Neuron (in vitro differentiated cells): ENCODE data around the gene FAM162B.

ENCODE experiments used
- H2AFZ ChIP-seq: one replicate; pipeline ENCODE4 v1.6.1; 2013; ENCODE audit warnings: low read depth, mild to moderate bottlenecking, inconsistent platforms, low read length, moderate library complexity
- H3K27me3 ChIP-seq: one replicate; pipeline ENCODE4 v1.6.1; 2013; ENCODE audit warnings: low read length; ENCODE audit not compliant: insufficient read depth
- H3K36me3 ChIP-seq: one replicate; pipeline ENCODE4 v1.6.1; 2013; ENCODE audit warnings: low read length; ENCODE audit not compliant: insufficient read depth
- H3K4me1 ChIP-seq: one replicate; pipeline ENCODE4 v1.6.1; 2013; ENCODE audit warnings: low read length; ENCODE audit not compliant: insufficient read depth
- H3K4me3 ChIP-seq: 2 replicates; pipeline ENCODE4 v1.5.1; 2013; ENCODE audit warnings: mild to moderate bottlenecking, low read length, moderate library complexity
- H3K9me3 ChIP-seq: one replicate; pipeline ENCODE4 v1.6.1; 2013; ENCODE audit warnings: low read length

Gene FAM162B

GRCh38 chr6:116764961-116765841, at the start of gene FAM162B:
FAM162B (minus strand) TSS chr6:116765719; CDS start chr6:116765576, 143 bp downstream.
- H2AFZ ChIP-seq, result peak within 1 kb of the TSS; percentile 93
- no peaks in the 10 kb centered on the region for H3K36me3 ChIP-seq
- peaks cover 6% of the 10 kb centered on the region for H3K4me1 ChIP-seq
- peak within 1 kb of the TSS; percentile 22 for H3K4me3 ChIP-seq
- H3K27me3 ChIP-seq, result peaks cover 47% of the 10 kb centered on the region
- H3K9me3 ChIP-seq, result peaks cover 4% of the 10 kb centered on the region

GRCh38 chr6:116812051-116812650, 46.6 kb upstream of the FAM162B start:
- H3K9me3 ChIP-seq, result no peaks in the 10 kb centered on the region
- H3K4me1 ChIP-seq, result no peaks in the 10 kb centered on the region
- H3K4me3 ChIP-seq, result no peak overlapping the region
- H2AFZ ChIP-seq, result no peak overlapping the region
- no peaks in the 10 kb centered on the region for H3K36me3 ChIP-seq
- H3K27me3 ChIP-seq, result no peaks in the 10 kb centered on the region

- Histone ChIP-seq H3K4me3 (no peak overlapping the region), H3K36me3 (no peaks in the 10 kb centered on the region), H3K4me1 (no peaks in the 10 kb centered on the region), H3K27me3 (no peaks in the 10 kb centered on the region), H3K9me3 (no peaks in the 10 kb centered on the region), H2AFZ (no peak overlapping the region)
Measured at GRCh38 chr6:116801971-116802370, 36.5 kb upstream of the FAM162B start.

DNA sequence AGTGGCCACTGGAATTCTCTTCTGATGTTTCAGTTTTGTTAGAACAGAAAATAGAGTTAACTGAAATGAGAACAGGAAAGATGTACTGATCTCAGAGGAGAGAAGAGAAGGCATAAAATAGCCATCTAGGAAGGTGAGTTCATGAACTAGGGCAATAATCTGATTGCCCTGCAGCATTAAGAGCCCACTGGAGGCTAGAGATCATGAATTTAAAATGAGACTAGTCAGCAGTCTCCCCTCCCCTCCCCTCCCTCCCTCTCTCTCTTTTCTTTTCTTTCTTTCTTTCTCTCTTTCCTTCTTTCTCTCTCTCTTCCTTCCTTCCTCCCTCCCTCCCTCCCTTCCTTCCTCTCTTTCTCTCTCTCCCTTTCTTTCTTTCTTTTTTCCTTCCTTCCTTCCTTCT, 34.4 kb upstream of the FAM162B start:
- Histone ChIP-seq H3K27me3 (no peaks in the 10 kb centered on the region), H2AFZ (no peak overlapping the region), H3K4me3 (no peak overlapping the region), H3K9me3 (no peaks in the 10 kb centered on the region), H3K4me1 (no peaks in the 10 kb centered on the region), H3K36me3 (no peaks in the 10 kb centered on the region)

- H3K4me1 ChIP-seq, result no peaks in the 10 kb centered on the region
- H3K27me3 ChIP-seq, result no peaks in the 10 kb centered on the region
- no peak overlapping the region for H2AFZ ChIP-seq
- H3K9me3 ChIP-seq, result no peaks in the 10 kb centered on the region
- H3K36me3 ChIP-seq, result no peaks in the 10 kb centered on the region
- no peak overlapping the region for H3K4me3 ChIP-seq
Measured at GRCh38 chr6:116797585-116797984, 32.1 kb upstream of the FAM162B start.

- no peaks in the 10 kb centered on the region for H3K4me1 ChIP-seq
- no peaks in the 10 kb centered on the region for H3K27me3 ChIP-seq
- no peak overlapping the region for H3K4me3 ChIP-seq
- H3K9me3 ChIP-seq, result no peaks in the 10 kb centered on the region
- no peak overlapping the region for H2AFZ ChIP-seq
- no peaks in the 10 kb centered on the region for H3K36me3 ChIP-seq
Measured at GRCh38 chr6:116793224-116793623, 27.7 kb upstream of the FAM162B start.

DNA sequence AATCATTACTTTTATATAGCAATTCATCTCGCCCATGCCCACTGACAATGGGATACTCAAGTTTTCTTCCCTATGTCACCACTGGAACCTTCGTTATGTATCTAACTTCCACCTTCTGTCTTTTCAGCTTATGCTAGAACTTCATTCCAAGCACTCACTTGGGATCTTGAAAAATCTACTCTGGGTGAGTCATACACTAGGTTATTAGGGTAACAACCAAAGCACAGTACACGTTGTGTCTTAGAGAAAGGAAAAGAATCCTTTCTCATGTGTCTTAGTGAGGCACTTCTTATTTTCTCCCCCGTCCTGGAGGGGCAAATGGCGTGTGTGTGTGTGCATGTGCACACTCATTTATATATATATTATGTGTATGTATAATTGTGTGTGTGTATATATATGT, 18.3 kb upstream of the FAM162B start:
- Histone ChIP-seq H2AFZ (no peak overlapping the region), H3K9me3 (no peaks in the 10 kb centered on the region), H3K27me3 (no peaks in the 10 kb centered on the region), H3K4me3 (no peak overlapping the region), H3K36me3 (no peaks in the 10 kb centered on the region), H3K4me1 (no peaks in the 10 kb centered on the region)

- H3K36me3 ChIP-seq, result no peaks in the 10 kb centered on the region
- no peaks in the 10 kb centered on the region for H3K27me3 ChIP-seq
- H2AFZ ChIP-seq, result no peak overlapping the region
- H3K4me1 ChIP-seq, result no peaks in the 10 kb centered on the region
- H3K9me3 ChIP-seq, result no peaks in the 10 kb centered on the region
- no peak overlapping the region for H3K4me3 ChIP-seq
Measured at GRCh38 chr6:116779573-116780164, 14.2 kb upstream of the FAM162B start.

DNA sequence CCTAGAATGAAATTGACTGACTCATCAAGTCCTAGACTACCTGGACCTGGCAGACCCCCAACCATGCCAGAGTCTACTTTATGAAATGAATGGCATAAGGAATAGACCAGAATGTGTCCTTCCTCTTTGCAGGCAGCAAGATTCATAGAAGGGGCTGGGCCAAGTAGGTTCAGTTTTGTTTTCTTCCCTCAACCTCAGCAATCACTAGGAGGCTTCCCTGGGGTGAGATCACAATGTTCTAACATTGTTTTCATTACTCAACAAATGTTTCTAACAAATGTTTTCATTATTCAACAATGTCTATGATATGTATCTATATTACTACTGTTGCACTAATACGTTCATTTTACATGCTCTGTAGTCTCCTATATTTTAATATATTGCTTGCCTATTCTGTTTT, 8.4 kb upstream of the FAM162B start:
- H3K27me3 ChIP-seq, result no peaks in the 10 kb centered on the region
- H3K9me3 ChIP-seq, result no peaks in the 10 kb centered on the region
- H3K4me1 ChIP-seq, result no peaks in the 10 kb centered on the region
- H3K4me3 ChIP-seq, result no peak overlapping the region
- H3K36me3 ChIP-seq, result no peaks in the 10 kb centered on the region
- H2AFZ ChIP-seq, result no peak overlapping the region

GRCh38 chr6:116772450-116772849, 6.9 kb upstream of the FAM162B start:
- Histone ChIP-seq H3K4me3 (no peak overlapping the region), H3K27me3 (no peaks in the 10 kb centered on the region), H3K36me3 (no peaks in the 10 kb centered on the region), H3K9me3 (no peaks in the 10 kb centered on the region), H2AFZ (no peak overlapping the region), H3K4me1 (no peaks in the 10 kb centered on the region)

DNA sequence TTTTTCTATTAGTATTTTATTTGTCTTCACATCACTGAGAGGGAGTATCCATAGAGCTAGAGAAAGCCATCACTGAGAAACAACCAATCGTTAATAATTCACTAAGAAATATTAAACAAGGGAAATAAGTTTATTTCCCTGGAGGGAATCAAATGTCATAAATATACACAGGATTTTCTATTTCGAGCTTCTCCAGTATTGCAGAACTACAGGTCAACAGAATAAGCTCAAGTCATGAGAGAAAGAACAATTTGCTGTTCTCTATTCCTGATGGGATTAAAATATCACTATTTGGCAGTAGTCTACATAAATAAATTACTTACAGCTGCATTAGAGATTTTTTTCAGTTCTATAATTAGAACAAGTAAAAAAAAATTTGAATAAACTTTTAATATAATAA, 2.2 kb upstream of the FAM162B start:
- peaks cover 6% of the 10 kb centered on the region for H3K4me1 ChIP-seq
- H3K4me3 ChIP-seq, result no peak overlapping the region
- peaks cover 35% of the 10 kb centered on the region for H3K27me3 ChIP-seq
- H3K9me3 ChIP-seq, result peaks cover 4% of the 10 kb centered on the region
- H3K36me3 ChIP-seq, result no peaks in the 10 kb centered on the region
- no peak overlapping the region for H2AFZ ChIP-seq

DNA sequence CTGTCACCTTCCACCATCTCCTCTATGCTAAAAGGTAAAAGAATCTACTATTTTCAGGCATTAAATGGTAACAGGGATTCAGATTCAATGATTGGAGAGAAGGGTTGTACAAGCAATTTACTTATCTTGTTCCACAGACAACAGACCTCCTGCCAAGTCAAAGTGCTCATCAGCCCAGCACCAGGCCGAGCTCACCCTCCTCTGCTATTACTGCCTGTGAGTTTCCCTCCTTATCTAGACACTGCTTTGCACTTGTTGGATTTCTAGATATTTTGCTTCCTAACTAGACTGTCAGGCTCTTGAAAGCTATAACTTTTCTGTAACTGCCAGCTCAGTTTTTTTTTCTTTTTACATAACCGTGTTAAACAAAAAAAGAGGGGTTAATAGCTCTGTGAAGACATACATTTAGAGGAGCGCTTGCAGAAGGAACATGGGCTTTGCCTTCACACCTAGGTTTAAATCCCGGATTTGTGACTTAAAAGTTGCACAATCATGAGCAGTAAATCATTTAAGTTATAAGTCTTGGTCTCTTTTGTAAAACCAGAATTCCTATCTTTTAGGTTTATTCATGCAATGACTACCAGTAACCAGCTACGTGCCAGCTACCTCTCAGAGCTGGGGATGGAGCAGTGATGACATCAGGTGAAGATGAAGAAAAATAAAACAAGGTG, 1.1 kb upstream of the FAM162B start:
- H3K27me3 ChIP-seq, result peaks cover 43% of the 10 kb centered on the region
- H3K4me3 ChIP-seq, result no peak overlapping the region
- peaks cover 6% of the 10 kb centered on the region for H3K4me1 ChIP-seq
- H3K36me3 ChIP-seq, result no peaks in the 10 kb centered on the region
- peaks cover 4% of the 10 kb centered on the region for H3K9me3 ChIP-seq
- H2AFZ ChIP-seq, result no peak overlapping the region

GRCh38 chr6:116764629-116764960, 924 bp downstream of the FAM162B start:
- H3K9me3 ChIP-seq, result peaks cover 4% of the 10 kb centered on the region
- no peak overlapping the region for H3K4me3 ChIP-seq
- peaks cover 6% of the 10 kb centered on the region for H3K4me1 ChIP-seq
- peak overlapping the region; percentile 93 for H2AFZ ChIP-seq
- no peaks in the 10 kb centered on the region for H3K36me3 ChIP-seq
- H3K27me3 ChIP-seq, result peaks cover 47% of the 10 kb centered on the region
